Stimulated activated CD8-positive, alpha-beta memory T cell treated with anti-CD3 and anti-CD28 coated beads, Interleukin-4, amount 100 ng/mL, for 4 hours (primary cell): Measurements from ENCODE around the gene AKT1S1.
A peak's percentile ranks its signal among the peaks of the same experiment; 100 is the strongest.

Experiments
- DNase-seq, 2 donors: peaks; one replicate each; pipeline ENCODE4 v3.0.0-alpha.2; 2020; ENCODE audit warnings: low read depth in 2 of 2, low spot score in 1 of 2

AKT1S1 gene

GRCh38 chr19:49870309-49870901 lies 6.8 kb downstream of the AKT1S1 start:
- DNase-seq: no peak

GRCh38 chr19:49869484-49870308 lies 7.5 kb downstream of the AKT1S1 start:
- DNase-seq: peak; percentile 64 to 73

GRCh38 chr19:49869009-49869483 lies 8.1 kb downstream of the AKT1S1 start:
- no peak for DNase-seq

- peak; percentile 79 to 82 for DNase-seq
Measured at GRCh38 chr19:49866933-49867782, 10.0 kb downstream of the AKT1S1 start, which contains the start of gene PNKP. TSS of gene PNKP (minus strand) at chr19:49867576. CDS start at chr19:49867204, 372 bp downstream.

GRCh38 chr19:49864890-49865289 lies 12.3 kb downstream of the AKT1S1 start:
- DNase-seq: no peak

- no peak for DNase-seq
Measured at GRCh38 chr19:49863935-49864320, 13.2 kb downstream of the AKT1S1 start.

- DNase-seq: no peak
Measured at GRCh38 chr19:49863254-49863934, 13.8 kb downstream of the AKT1S1 start.

- no peak for DNase-seq
Measured at GRCh38 chr19:49862391-49863253, 14.5 kb downstream of the AKT1S1 start.

GRCh38 chr19:49861541-49862378 lies 15.4 kb downstream of the AKT1S1 start:
- no peak for DNase-seq

GRCh38 chr19:49861107-49861506 lies 16.0 kb downstream of the AKT1S1 start:
- no peak for DNase-seq

GRCh38 chr19:49860336-49861102 lies 16.6 kb downstream of the AKT1S1 start:
- no peak for DNase-seq

- no peak for DNase-seq
Measured at GRCh38 chr19:49859682-49860335, 17.3 kb downstream of the AKT1S1 start.

- no peak for DNase-seq
Measured at GRCh38 chr19:49858088-49858985, 18.8 kb downstream of the AKT1S1 start.

GRCh38 chr19:49857838-49858087 lies 19.4 kb downstream of the AKT1S1 start:
- no peak for DNase-seq

- DNase-seq: no peak
Measured at GRCh38 chr19:49857061-49857837, 19.9 kb downstream of the AKT1S1 start.

- no peak for DNase-seq
Measured at GRCh38 chr19:49856574-49857021, 20.6 kb downstream of the AKT1S1 start.
